ENCODE measurements around the gene FAM234B.
A peak's percentile ranks its signal among the peaks of the same experiment; 100 is the strongest.

Gene FAM234B

DNA sequence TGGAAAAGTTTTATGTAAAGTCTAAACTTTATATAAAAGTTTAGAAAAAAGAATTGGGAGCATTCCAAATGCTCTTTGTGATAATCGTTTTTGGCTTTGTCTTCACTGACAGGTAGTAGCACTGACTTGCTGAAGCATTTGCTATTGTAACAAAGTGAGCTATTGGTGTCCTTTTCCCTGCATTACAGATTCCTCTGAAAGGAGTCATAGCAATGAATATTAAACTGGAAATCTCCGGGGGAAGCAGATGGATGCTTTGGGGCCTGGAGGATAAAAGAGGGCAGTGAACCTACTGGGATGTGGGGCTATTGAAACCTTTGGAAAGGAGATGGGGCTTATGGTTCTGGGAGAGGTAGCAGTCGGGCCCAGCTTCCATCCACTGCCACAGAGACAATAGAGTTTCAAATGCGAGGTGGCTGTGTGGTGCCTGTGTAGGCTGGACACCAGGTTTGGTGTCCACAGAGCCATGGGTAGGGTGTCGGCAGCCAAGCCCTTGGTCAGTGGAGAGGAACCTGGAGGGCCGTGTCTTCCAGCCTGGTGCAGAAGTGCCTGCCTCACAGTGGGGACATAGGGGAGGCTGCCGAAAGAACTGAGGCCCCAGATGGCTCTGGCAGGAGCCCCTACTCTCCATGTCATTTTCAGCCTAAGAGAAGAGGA is 49.1 kb downstream of the FAM234B start:
- no peak for DNase-seq (ENCODE audit: low read depth)
- H3K4me3 ChIP-seq (ENCODE audit: low read depth, low read length), result no peak overlapping the region
- TF ChIP-seq MYC (IDR thresholded peaks at IDR 0.05; ENCODE audit: low read depth, low read length), result no peak
- no peak for TF ChIP-seq MAX (IDR thresholded peaks at IDR 0.05; ENCODE audit: low read depth, low read length)
- no peak for TF ChIP-seq POLR2A (IDR thresholded peaks at IDR 0.05; ENCODE audit: extremely low read depth, insufficient read length)
- TF ChIP-seq, protein P1, sequence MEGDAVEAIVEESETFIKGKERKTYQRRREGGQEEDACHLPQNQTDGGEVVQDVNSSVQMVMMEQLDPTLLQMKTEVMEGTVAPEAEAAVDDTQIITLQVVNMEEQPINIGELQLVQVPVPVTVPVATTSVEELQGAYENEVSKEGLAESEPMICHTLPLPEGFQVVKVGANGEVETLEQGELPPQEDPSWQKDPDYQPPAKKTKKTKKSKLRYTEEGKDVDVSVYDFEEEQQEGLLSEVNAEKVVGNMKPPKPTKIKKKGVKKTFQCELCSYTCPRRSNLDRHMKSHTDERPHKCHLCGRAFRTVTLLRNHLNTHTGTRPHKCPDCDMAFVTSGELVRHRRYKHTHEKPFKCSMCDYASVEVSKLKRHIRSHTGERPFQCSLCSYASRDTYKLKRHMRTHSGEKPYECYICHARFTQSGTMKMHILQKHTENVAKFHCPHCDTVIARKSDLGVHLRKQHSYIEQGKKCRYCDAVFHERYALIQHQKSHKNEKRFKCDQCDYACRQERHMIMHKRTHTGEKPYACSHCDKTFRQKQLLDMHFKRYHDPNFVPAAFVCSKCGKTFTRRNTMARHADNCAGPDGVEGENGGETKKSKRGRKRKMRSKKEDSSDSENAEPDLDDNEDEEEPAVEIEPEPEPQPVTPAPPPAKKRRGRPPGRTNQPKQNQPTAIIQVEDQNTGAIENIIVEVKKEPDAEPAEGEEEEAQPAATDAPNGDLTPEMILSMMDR (IDR thresholded peaks at IDR 0.05; ENCODE audit: low read depth, low read length), result no peak

GRCh38 chr12:13093848-13094220 is 49.7 kb downstream of the FAM234B start:
- no peak for DNase-seq (ENCODE audit: low read depth)
- TF ChIP-seq MAX (IDR thresholded peaks at IDR 0.05; ENCODE audit: low read depth, low read length) (no peak), MYC (IDR thresholded peaks at IDR 0.05; ENCODE audit: low read depth, low read length) (no peak), POLR2A (IDR thresholded peaks at IDR 0.05; ENCODE audit: extremely low read depth, insufficient read length) (no peak)
- TF ChIP-seq, protein P1 (IDR thresholded peaks at IDR 0.05; ENCODE audit: low read depth, low read length), result no peak
- H3K4me3 ChIP-seq (ENCODE audit: low read depth, low read length), result no peak overlapping the region

DNA sequence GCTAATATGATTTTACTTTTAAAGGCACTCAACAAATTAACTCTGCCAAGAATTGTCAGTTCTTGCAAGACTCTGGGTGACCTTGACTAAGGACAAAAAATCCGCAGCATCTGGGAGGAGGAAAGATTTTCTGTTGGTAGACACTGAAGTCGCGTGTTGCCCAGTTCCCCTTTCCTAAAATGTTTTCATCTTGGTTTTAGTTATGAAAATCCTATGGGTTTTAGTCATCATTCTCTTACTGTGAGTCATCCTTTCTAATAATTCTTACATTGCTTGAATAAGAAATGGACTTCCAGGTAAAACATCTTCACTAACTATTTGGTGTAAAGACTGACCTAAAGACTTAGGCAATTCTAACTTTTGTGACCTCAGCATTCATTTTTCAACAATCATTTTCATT is 50.2 kb downstream of the FAM234B start:
- no peak for TF ChIP-seq POLR2A (IDR thresholded peaks at IDR 0.05; ENCODE audit: extremely low read depth, insufficient read length)
- TF ChIP-seq MYC (IDR thresholded peaks at IDR 0.05; ENCODE audit: low read depth, low read length), result no peak
- TF ChIP-seq, protein P1 (IDR thresholded peaks at IDR 0.05; ENCODE audit: low read depth, low read length), result no peak
- TF ChIP-seq MAX (IDR thresholded peaks at IDR 0.05; ENCODE audit: low read depth, low read length), result no peak
- H3K4me3 ChIP-seq (ENCODE audit: low read depth, low read length), result no peak overlapping the region

DNA sequence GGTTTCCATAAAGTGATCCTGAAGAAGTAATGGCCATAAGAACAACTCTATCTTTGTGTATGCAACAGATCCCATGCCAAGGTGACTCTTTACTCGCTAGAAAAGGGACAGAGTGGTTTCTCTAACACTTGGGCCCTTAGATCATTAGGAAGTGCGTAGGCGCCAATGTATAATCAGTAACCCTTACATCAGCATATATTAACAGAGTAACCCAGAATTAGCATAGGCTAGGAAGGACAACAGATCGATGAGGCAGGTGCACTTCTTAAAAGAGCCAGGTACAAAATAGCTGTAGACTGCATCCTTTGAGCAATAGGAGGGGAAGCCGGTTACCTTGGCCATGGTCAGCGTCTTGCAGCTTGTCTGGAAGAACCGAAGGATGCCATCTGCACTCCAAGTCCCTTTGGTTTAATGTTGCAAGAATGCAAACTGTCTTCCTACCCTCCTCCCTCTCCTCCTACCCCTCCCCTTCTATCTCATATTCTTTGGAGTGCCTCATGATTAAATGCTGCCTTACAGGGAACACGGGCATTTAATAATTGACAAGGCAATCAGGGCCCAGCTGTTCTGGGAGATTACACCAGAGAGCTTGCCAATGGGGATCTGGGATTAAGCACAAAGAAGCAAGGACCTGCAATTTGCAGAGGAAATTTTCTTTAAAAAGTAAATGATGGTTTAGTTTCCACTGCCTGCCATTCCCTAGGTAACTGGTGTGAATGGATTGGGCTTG is 51.2 kb downstream of the FAM234B start:
- peak; percentile 40 for DNase-seq (ENCODE audit: low read depth)
- H3K4me3 ChIP-seq (ENCODE audit: low read depth, low read length), result no peak overlapping the region
- TF ChIP-seq, protein P1 (IDR thresholded peaks at IDR 0.05; ENCODE audit: low read depth, low read length), result no peak
- TF ChIP-seq MAX (IDR thresholded peaks at IDR 0.05; ENCODE audit: low read depth, low read length), result no peak
- no peak for TF ChIP-seq POLR2A (IDR thresholded peaks at IDR 0.05; ENCODE audit: extremely low read depth, insufficient read length)
- TF ChIP-seq MYC (IDR thresholded peaks at IDR 0.05; ENCODE audit: low read depth, low read length), result no peak

More for the DNA sequence above, 50.2 kb downstream of the FAM234B start:
- peak; percentile 86 for DNase-seq (ENCODE audit: low read depth)

DNA sequence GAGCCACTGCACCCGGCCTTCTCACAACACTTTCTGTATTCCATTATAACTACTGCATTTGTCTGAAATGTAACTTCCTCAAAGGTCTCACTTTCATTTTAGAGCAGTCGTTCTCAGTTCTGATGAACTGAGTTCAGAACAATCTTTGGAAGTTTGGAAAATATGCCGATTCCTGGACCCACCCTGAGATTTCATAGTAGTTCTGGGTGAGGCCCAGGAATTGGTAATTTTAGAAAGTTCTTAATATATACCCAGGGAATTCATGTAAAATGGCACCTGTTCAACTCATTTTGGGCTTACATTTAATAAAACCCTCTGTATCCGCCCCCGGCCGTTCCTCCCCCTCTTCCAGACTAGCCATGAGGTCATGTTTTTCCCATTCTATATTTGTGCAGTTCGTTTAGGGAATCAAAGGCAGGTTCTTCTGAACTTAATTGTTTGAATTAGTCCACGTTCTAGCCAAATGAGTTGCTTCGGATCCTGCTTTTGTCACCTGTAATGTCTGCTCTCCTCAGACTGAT is 53.4 kb downstream of the FAM234B start:
- TF ChIP-seq, protein P1 (IDR thresholded peaks at IDR 0.05; ENCODE audit: low read depth, low read length), result no peak
- TF ChIP-seq POLR2A (IDR thresholded peaks at IDR 0.05; ENCODE audit: extremely low read depth, insufficient read length), result no peak
- peak overlapping the region; percentile 40 for H3K4me3 ChIP-seq (ENCODE audit: low read depth, low read length)

More for the DNA sequence above, 53.4 kb downstream of the FAM234B start:
- peak; percentile 55 for DNase-seq (ENCODE audit: low read depth)

Data from NB4 (cell line).